ENCODE measurements around the gene C14orf132. TPM values are rescaled to one million over a fixed set of nuclear protein-coding genes. Genes with fewer than 3 reads are reported as not detected.

C14orf132 gene
- total RNA-seq, 2 donors from 2014 or later, result 12.3 to 21.9 TPM

- Mint-ChIP-seq H3K9me3 (no peaks in the 10 kb centered on the region), H3K4me3 (no peak overlapping the region), H3K27me3 (ENCODE audit: insufficient read depth) (no peaks in the 10 kb centered on the region), H3K27ac (no peak overlapping the region), H3K36me3 (ENCODE audit: low read depth) (peaks cover 8% of the 10 kb centered on the region), H3K4me1 (peaks cover under 1% of the 10 kb centered on the region)
- H3K4me3 ChIP-seq (ENCODE audit: low read length), result no peak overlapping the region
- peaks cover 10% of the 10 kb centered on the region for H3K36me3 ChIP-seq (ENCODE audit: control insufficient read depth, insufficient read depth, low read length)
- no peak overlapping the region for H3K27ac ChIP-seq (ENCODE audit: low read depth, low read length)
- no peak overlapping the region for H3K9ac ChIP-seq (ENCODE audit: extremely low read depth, low read length, poor library complexity, severe bottlenecking)
- H3K9me3 ChIP-seq (ENCODE audit: control insufficient read depth, low read length), result peaks cover 9% of the 10 kb centered on the region
- WGBS, 2 experiments (ENCODE audit: insufficient coverage in 1 of 2, insufficient read length in 1 of 2), result 93 to 98% methylated on average over 8 of the region's 8 CpGs
- TF ChIP-seq CTCF (conservative IDR thresholded peaks at IDR 0.05), result no peak
- no peaks in the 10 kb centered on the region for H3K4me1 ChIP-seq (ENCODE audit: control insufficient read depth, insufficient read depth, low read length)
- no peak for DNase-seq
- no peaks in the 10 kb centered on the region for H3K27me3 ChIP-seq (ENCODE audit: control insufficient read depth, insufficient read depth, low read length, poor library complexity, severe bottlenecking)
These were observed 46.2 kb downstream of the C14orf132 start for GRCh38 chr14:96085369-96085768.

GRCh38 chr14:96086032-96086431 is 46.9 kb downstream of the C14orf132 start:
- no peak for DNase-seq

GRCh38 chr14:96086574-96087077 is 47.5 kb downstream of the C14orf132 start:
- Mint-ChIP-seq H3K36me3 (ENCODE audit: low read depth) (peaks cover 3% of the 10 kb centered on the region), H3K27me3 (ENCODE audit: insufficient read depth) (no peaks in the 10 kb centered on the region), H3K9me3 (no peaks in the 10 kb centered on the region), H3K4me1 (peaks cover 3% of the 10 kb centered on the region), H3K27ac (no peak overlapping the region), H3K4me3 (no peak overlapping the region)
- Histone ChIP-seq H3K27me3 (ENCODE audit: control insufficient read depth, insufficient read depth, low read length, poor library complexity, severe bottlenecking) (no peaks in the 10 kb centered on the region), H3K4me3 (ENCODE audit: low read length) (no peak overlapping the region), H3K9ac (ENCODE audit: extremely low read depth, low read length, poor library complexity, severe bottlenecking) (no peak overlapping the region), H3K27ac (ENCODE audit: low read depth, low read length) (no peak overlapping the region), H3K36me3 (ENCODE audit: control insufficient read depth, insufficient read depth, low read length) (peaks cover 10% of the 10 kb centered on the region), H3K4me1 (ENCODE audit: control insufficient read depth, insufficient read depth, low read length) (no peaks in the 10 kb centered on the region), H3K9me3 (ENCODE audit: control insufficient read depth, low read length) (no peaks in the 10 kb centered on the region)
- peak; percentile 33 for TF ChIP-seq CTCF (conservative IDR thresholded peaks at IDR 0.05)
- 95 to 96% methylated on average over 16 to 18 of the region's 18 CpGs for WGBS, 2 experiments (ENCODE audit: insufficient coverage in 1 of 2, insufficient read length in 1 of 2)
- DNase-seq, result no peak

More at GRCh38 chr14:96086032-96086431, 46.9 kb downstream of the C14orf132 start:
- Mint-ChIP-seq H3K4me3 (no peak overlapping the region), H3K4me1 (peaks cover 3% of the 10 kb centered on the region), H3K36me3 (ENCODE audit: low read depth) (peaks cover 3% of the 10 kb centered on the region), H3K27ac (no peak overlapping the region), H3K27me3 (ENCODE audit: insufficient read depth) (no peaks in the 10 kb centered on the region), H3K9me3 (no peaks in the 10 kb centered on the region)
- H3K27me3 ChIP-seq (ENCODE audit: control insufficient read depth, insufficient read depth, low read length, poor library complexity, severe bottlenecking), result no peaks in the 10 kb centered on the region
- H3K4me3 ChIP-seq (ENCODE audit: low read length), result no peak overlapping the region
- 86 to 100% methylated on average over 2 to 3 of the region's 3 CpGs for WGBS, 2 experiments (ENCODE audit: insufficient coverage in 1 of 2, insufficient read length in 1 of 2)
- TF ChIP-seq CTCF (conservative IDR thresholded peaks at IDR 0.05), result no peak
- no peak overlapping the region for H3K27ac ChIP-seq (ENCODE audit: low read depth, low read length)
- peaks cover 3% of the 10 kb centered on the region for H3K9me3 ChIP-seq (ENCODE audit: control insufficient read depth, low read length)
- no peak overlapping the region for H3K9ac ChIP-seq (ENCODE audit: extremely low read depth, low read length, poor library complexity, severe bottlenecking)
- H3K4me1 ChIP-seq (ENCODE audit: control insufficient read depth, insufficient read depth, low read length), result no peaks in the 10 kb centered on the region
- H3K36me3 ChIP-seq (ENCODE audit: control insufficient read depth, insufficient read depth, low read length), result peaks cover 10% of the 10 kb centered on the region

All from endodermal cell (in vitro differentiated cells).